CD4-positive, alpha-beta T cell treated with Interleukin-6 at 100 ng/mL for 8 hours (primary cell): ENCODE data around the gene GOT1.

Experiments used
- DNase-seq: peaks from one replicate; pipeline ENCODE4 v3.0.0-alpha.2; 2020; ENCODE audit warnings: mixed read lengths, low spot score

The GOT1 gene

GRCh38 chr10:99358101-99358500, 72.3 kb downstream of the GOT1 start:
- DNase-seq = no peak

DNA sequence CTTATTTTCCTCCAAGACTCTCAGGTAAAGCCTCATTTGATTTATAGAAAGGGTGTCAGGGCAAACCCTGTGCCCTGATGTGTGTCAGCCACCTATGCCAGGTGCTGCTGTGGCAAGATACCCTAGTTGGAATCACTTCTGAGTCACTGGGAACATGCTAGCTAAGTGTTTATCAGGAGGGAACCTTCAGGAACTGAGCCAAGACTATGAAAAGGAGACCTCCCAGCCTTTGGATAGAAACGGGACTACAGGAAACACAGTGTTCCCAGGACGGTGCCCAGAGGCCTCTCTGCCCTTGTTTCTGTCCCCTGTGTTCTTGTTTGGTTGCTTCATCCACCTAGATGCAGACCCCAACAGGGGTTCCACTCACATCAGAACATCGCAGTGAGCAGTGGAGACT, 72.7 kb downstream of the GOT1 start:
- no peak for DNase-seq

DNA sequence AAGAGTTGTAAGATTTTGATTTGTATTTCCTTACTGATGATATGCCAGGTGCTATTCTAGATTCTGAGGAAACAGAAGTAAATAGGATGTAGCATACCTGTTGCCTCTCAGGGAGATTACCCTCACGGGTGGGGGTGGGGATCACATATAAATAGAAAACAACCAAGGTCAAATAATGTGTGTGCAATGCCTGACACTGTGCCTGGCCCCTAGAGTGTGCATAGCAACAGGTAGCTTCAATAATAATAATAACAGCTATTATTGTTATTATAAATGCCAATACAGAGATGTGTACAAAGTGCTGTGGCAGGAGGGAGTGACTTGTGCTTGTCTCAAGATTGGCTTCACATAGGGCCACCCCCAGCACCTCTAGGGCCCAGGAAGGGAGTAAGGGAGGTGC, 77.2 kb downstream of the GOT1 start:
- no peak for DNase-seq

DNA sequence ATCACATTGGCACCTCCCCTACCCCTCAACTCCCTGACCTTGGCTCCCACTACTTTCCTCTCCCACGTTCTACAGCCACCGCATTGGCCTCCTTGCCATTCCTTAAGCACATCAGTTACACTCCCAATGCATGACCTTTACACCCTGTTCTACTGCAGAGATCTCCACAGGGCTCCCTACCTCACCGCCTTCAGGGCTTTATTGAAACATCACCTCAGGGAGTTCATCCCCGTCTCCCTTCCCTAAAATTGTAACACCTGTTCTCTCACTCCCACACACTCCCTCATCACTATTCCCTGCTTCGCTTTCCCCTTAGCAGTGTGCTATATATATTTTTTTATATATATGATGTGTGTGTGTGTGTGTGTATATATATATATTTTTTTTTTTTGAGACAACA, 82.8 kb downstream of the GOT1 start:
- no peak for DNase-seq
